DND-41 (cell line): ENCODE results near the gene DOC2B.

Experiments used
- ATAC-seq: fragments of 200-7000 bp; cut with Tn5 transposase; 3 replicates; pipeline ENCODE4 v1.9.1; 2021; ENCODE audit warnings: low read depth; ENCODE audit not compliant: insufficient read depth
- DNase-seq: peaks from one replicate; pipeline ENCODE4 v3.0.0-alpha.2; 2020
- H2AFZ ChIP-seq: 2 replicates; pipeline ENCODE4 v1.6.0; 2012; ENCODE audit warnings: low read depth, low read length
- H3K27ac ChIP-seq: 2 replicates; pipeline ENCODE4 v1.5.1; 2012; ENCODE audit warnings: low read length, inconsistent platforms
- H3K27me3 ChIP-seq: fragments of 200-600 bp; sonication (generic); 2 replicates; pipeline ENCODE4 v1.6.0; 2012; ENCODE audit warnings: low read length, mild to moderate bottlenecking, inconsistent platforms; ENCODE audit not compliant: insufficient read depth, poor library complexity
- H3K36me3 ChIP-seq: 2 replicates; pipeline ENCODE4 v1.5.1; 2012; ENCODE audit warnings: low read length, inconsistent platforms; ENCODE audit not compliant: insufficient read depth
- H3K4me1 ChIP-seq: 2 replicates; pipeline ENCODE4 v1.5.1; 2012; ENCODE audit warnings: mild to moderate bottlenecking, low read length; ENCODE audit not compliant: insufficient read depth
- H3K4me2 ChIP-seq: 2 replicates; pipeline ENCODE4 v1.6.0; 2012; ENCODE audit warnings: mild to moderate bottlenecking, moderate library complexity, low read length, inconsistent platforms; ENCODE audit not compliant: insufficient read depth
- H3K4me3 ChIP-seq, 2 experiments: fragments of 200-600 bp in 1 of 2; shearing (Covaris generic) in 1 of 2; 2 replicates each; pipeline ENCODE4 v1.5.1; 2012 to 2016; ENCODE audit warnings: inconsistent platforms in 2 of 2, low read length in 2 of 2, mild to moderate bottlenecking in 2 of 2, low read depth in 1 of 2, moderate library complexity in 1 of 2
- H3K79me2 ChIP-seq: 2 replicates; pipeline ENCODE4 v1.6.0; 2012; ENCODE audit warnings: low read length, inconsistent platforms; ENCODE audit not compliant: insufficient read depth
- H3K9ac ChIP-seq: 2 replicates; pipeline ENCODE4 v1.6.0; 2012; ENCODE audit warnings: low read depth, mild to moderate bottlenecking, inconsistent platforms, low read length, moderate library complexity
- H3K9me3 ChIP-seq: 2 replicates; pipeline ENCODE4 v1.5.1; 2012; ENCODE audit warnings: low read length, moderate library complexity, mild to moderate bottlenecking, inconsistent platforms; ENCODE audit not compliant: insufficient read depth, severe bottlenecking
- H4K20me1 ChIP-seq: 2 replicates; pipeline ENCODE4 v1.6.0; 2012; ENCODE audit warnings: low read length; ENCODE audit not compliant: insufficient read depth
- CTCF ChIP-seq: IDR thresholded peaks from 2 replicates; pipeline ENCODE4 v1.5.1; 2012; ENCODE audit warnings: borderline replicate concordance, low read length, moderate library complexity, mild to moderate bottlenecking; ENCODE audit not compliant: poor library complexity, severe bottlenecking; ENCODE audit errors: extremely low read depth
- EZH2 ChIP-seq: IDR thresholded peaks from 3 replicates; pipeline ENCODE4 v1.6.1; 2012; ENCODE audit warnings: borderline replicate concordance, low read depth, mild to moderate bottlenecking, moderate library complexity, low read length, inconsistent platforms; ENCODE audit not compliant: severe bottlenecking

Gene DOC2B

DNA sequence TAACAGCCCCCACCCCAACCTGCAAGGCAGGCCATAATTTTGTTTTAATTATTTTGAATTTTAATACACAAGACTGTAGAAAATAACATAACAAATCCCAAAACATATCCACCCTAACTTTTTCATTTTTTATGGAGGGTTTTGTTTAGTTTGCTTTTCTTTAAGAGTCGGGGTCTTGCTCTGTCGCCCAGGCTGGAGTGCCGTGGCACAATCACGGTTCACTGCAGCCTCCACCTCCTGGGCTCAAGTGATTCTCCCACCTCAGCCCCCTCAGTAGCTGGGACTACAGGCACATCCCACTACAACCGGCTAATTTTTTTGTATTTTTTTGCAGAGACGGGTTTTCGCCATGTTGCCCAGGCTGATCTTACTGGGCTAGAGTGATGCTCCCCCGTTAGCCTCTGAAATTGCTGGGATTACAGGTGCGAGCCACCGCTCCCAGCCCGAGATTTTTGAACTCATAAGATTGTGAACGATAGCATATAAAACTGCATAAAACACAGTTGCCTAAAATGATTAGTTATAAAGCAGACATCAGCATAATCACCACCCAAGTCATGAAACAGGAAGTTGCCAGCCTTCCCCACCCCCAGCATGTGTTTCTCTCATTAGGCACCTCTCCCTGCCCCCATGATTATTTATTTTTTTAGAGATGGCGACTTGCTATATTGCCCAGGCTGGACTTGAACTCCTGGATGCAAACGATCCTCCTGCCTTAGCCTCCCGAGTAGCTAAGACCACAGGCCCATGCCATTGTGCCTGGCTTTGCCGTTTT lies 13.6 kb upstream of the DOC2B start:
- Histone ChIP-seq H3K4me2 (no peak overlapping the region), H4K20me1 (no peaks in the 10 kb centered on the region), H3K9ac (no peak overlapping the region), H2AFZ (no peak overlapping the region), H3K36me3 (no peaks in the 10 kb centered on the region), H3K4me1 (no peaks in the 10 kb centered on the region), H3K4me3 (no peak overlapping the region), H3K27me3 (no peaks in the 10 kb centered on the region), H3K27ac (no peak overlapping the region), H3K9me3 (peaks cover 3% of the 10 kb centered on the region), H3K79me2 (no peaks in the 10 kb centered on the region)
- TF ChIP-seq CTCF (no peak), EZH2 (no peak)
- no peak for DNase-seq
- ATAC-seq = no peak

GRCh38 chr17:193841-194806 lies 12.7 kb upstream of the DOC2B start:
- DNase-seq (no peak), ATAC-seq (no peak)
- Histone ChIP-seq H3K9me3 (peaks cover 3% of the 10 kb centered on the region), H3K79me2 (no peaks in the 10 kb centered on the region), H3K36me3 (no peaks in the 10 kb centered on the region), H3K27me3 (no peaks in the 10 kb centered on the region), H4K20me1 (no peaks in the 10 kb centered on the region), H3K4me1 (no peaks in the 10 kb centered on the region), H2AFZ (no peak overlapping the region), H3K4me2 (no peak overlapping the region), H3K4me3 (no peak overlapping the region), H3K27ac (no peak overlapping the region), H3K9ac (no peak overlapping the region)
- TF ChIP-seq EZH2 = no peak
- no peak for TF ChIP-seq CTCF

DNA sequence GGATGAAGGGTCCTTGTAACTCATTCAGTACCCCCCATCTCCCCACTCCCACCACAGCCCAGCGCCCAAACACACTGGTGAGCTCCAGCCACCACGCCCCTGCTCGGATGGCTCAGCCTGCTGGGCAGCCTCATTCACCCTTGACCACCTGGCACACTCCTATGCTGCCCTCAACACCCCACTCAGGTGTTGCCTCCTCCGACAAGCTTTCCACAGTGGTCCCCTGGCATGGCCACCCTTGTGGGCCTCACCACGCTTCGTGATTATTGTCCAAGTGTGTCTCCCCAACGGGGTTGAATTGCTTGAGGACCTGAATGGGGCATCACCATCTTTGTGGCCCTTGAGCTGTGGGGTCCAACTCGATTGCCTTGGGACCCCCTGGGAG lies 12.0 kb upstream of the DOC2B start:
- H3K4me3 ChIP-seq = no peak overlapping the region
- no peak for ATAC-seq
- no peak overlapping the region for H3K9ac ChIP-seq
- H3K9me3 ChIP-seq = peaks cover 3% of the 10 kb centered on the region
- no peak for TF ChIP-seq CTCF
- no peak for TF ChIP-seq EZH2
- no peaks in the 10 kb centered on the region for H3K27me3 ChIP-seq
- no peak overlapping the region for H3K4me2 ChIP-seq
- DNase-seq = no peak
- H3K4me1 ChIP-seq = no peaks in the 10 kb centered on the region
- no peaks in the 10 kb centered on the region for H3K36me3 ChIP-seq
- H2AFZ ChIP-seq = no peak overlapping the region
- H3K79me2 ChIP-seq = no peaks in the 10 kb centered on the region
- no peak overlapping the region for H3K27ac ChIP-seq
- H4K20me1 ChIP-seq = no peaks in the 10 kb centered on the region
